Sigmoid colon (tissue), 7 donors: ENCODE results near the gene APOLD1. TPM values are rescaled to one million over a fixed set of nuclear protein-coding genes. Genes with fewer than 3 reads are reported as not detected.
"Not testable (repeated sequence)": the region's sequence is repeated elsewhere in the genome, so short reads cannot be mapped to it uniquely, and the experiment has no call there.

Source experiments
- DNase-seq: peaks from one replicate; pipeline ENCODE4 v3.0.0-alpha.2; 2019
- H3K27ac ChIP-seq, 4 donors: fragments of 200-600 bp; sonication (generic); one replicate each; pipeline ENCODE4 v1.5.1; 2016 to 2019; ENCODE audit warnings: mild to moderate bottlenecking in 1 of 4
- H3K27me3 ChIP-seq, 3 donors: fragments of 200-600 bp; sonication (generic); one replicate each; pipeline ENCODE4 v1.5.1; 2019; ENCODE audit warnings: mild to moderate bottlenecking in 1 of 3
- H3K36me3 ChIP-seq, 4 donors: fragments of 200-600 bp; sonication (generic); one replicate each; pipeline ENCODE4 v1.5.1; 2016 to 2019
- H3K4me1 ChIP-seq, 4 donors: fragments of 200-600 bp; sonication (generic); one replicate each; pipeline ENCODE4 v1.5.1; 2017 to 2019
- H3K4me3 ChIP-seq, 4 donors: fragments of 200-600 bp; sonication (generic); one replicate each; pipeline ENCODE4 v1.5.1; 2017 to 2019; ENCODE audit warnings: mild to moderate bottlenecking in 2 of 4, moderate library complexity in 1 of 4
- H3K9me3 ChIP-seq, 4 donors: fragments of 200-600 bp in 3 of 4; sonication (generic) in 3 of 4; one replicate each; pipeline versions ENCODE4 v1.5.1 to v1.6.1; 2013 to 2019
- EP300 ChIP-seq, 4 donors: sonication (generic); formaldehyde crosslinking; IDR thresholded peaks; one replicate each; pipeline ENCODE4 v1.6.1; 2017; ENCODE audit warnings: antibody characterized with exemption in 4 of 4
- POLR2A ChIP-seq, 2 donors: fragments of 450-650 bp; IDR thresholded peaks; one replicate each; pipeline ENCODE4 v1.6.1; 2016; ENCODE audit warnings: antibody characterized with exemption in 2 of 2, mild to moderate bottlenecking in 2 of 2, moderate library complexity in 2 of 2
- POLR2AphosphoS5 ChIP-seq, 4 donors: sonication (generic); formaldehyde crosslinking; IDR thresholded peaks; one replicate each; pipeline ENCODE4 v1.6.1; 2017; ENCODE audit warnings: antibody characterized with exemption in 4 of 4
- WGBS, 2 donors: extraction: QIAGEN DNeasy Blood & Tissue Kit; methylation state at CpG; one replicate each; pipeline ENCODE4 v1.1.7; 2013; 5-methylcytosine and 5-hydroxymethylcytosine counted together
- intact Hi-C: fragments of 100-400 bp; cut with DNase I; formaldehyde crosslinking; loops from one replicate; pipeline ENCODE4 v1.15.1; 2023
- polyA plus RNA-seq, 3 donors: library from polyadenylated mRNA; stranded (reverse); fragments of 200-250 nt; gene quantifications; one replicate each; pipeline ENCODE4 v1.2.3, GENCODE V29; 2013
- total RNA-seq, 4 donors: library from RNA; depleted of rRNA; stranded (reverse); fragments of >200 nt; gene quantifications; one replicate each; pipeline ENCODE4 v1.1.0, GENCODE V29; 2016
- TF ChIP-seq, protein P1 (sequence below), 4 experiments: fragments of 450-650 bp in 3 of 4; fragments of 200-600 bp in 1 of 4; IDR thresholded peaks; one replicate each; pipeline ENCODE4 v1.5.1; 2016 to 2019; ENCODE audit warnings: antibody characterized with exemption in 4 of 4, mild to moderate bottlenecking in 3 of 4, moderate library complexity in 2 of 4
- donor health status: healthy with polysubstance abuse.
- donor health status: Bipolar disorder and iron deficiency.
- donor health status: healthy.

Gene APOLD1
- total and polyA plus RNA-seq, 7 donors: 0.46 to 24.8 (median 13.9) TPM

DNA sequence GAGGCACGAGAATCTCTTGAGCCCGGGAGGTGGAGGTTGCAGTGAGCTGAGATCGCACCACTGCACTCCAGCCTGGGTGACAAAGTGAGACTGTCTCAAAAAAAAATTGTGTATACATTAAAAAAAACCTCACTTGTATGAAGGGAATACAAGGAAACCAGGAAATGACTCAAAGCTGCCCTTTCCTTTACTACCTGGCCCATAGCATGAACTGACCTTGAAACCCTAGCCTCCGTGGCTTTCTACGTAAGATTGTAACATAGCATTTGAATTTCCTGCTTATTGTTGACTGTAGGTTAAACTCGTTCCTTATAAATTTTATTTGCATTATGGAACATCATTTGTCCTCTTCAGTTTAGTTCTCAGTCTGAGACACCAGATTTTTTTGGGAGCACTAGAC lies 18.6 kb downstream of the APOLD1 start:
- no peaks in the 10 kb centered on the region for H3K27me3 ChIP-seq
- peak overlapping the region in 1 of 4 donors; percentile 18 for H3K27ac ChIP-seq
- 27 to 67% methylated on average over 6 of the region's 6 CpGs for WGBS, 2 donors
- H3K36me3 ChIP-seq: no peaks in the 10 kb centered on the region
- TF ChIP-seq POLR2A (IDR thresholded peaks at IDR 0.05) (no peak), POLR2AphosphoS5 (IDR thresholded peaks at IDR 0.05) (no peak), EP300 (IDR thresholded peaks at IDR 0.05) (no peak)
- TF ChIP-seq, protein P1, sequence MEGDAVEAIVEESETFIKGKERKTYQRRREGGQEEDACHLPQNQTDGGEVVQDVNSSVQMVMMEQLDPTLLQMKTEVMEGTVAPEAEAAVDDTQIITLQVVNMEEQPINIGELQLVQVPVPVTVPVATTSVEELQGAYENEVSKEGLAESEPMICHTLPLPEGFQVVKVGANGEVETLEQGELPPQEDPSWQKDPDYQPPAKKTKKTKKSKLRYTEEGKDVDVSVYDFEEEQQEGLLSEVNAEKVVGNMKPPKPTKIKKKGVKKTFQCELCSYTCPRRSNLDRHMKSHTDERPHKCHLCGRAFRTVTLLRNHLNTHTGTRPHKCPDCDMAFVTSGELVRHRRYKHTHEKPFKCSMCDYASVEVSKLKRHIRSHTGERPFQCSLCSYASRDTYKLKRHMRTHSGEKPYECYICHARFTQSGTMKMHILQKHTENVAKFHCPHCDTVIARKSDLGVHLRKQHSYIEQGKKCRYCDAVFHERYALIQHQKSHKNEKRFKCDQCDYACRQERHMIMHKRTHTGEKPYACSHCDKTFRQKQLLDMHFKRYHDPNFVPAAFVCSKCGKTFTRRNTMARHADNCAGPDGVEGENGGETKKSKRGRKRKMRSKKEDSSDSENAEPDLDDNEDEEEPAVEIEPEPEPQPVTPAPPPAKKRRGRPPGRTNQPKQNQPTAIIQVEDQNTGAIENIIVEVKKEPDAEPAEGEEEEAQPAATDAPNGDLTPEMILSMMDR (IDR thresholded peaks at IDR 0.05): no peak
- intact Hi-C loops: no loop called here
- no peaks in the 10 kb centered on the region for H3K9me3 ChIP-seq
- H3K4me1 ChIP-seq: peaks cover 0 to 9% (median 7%) of the 10 kb centered on the region in 4 donors
- no peak overlapping the region for H3K4me3 ChIP-seq
- DNase-seq: no peak

DNA sequence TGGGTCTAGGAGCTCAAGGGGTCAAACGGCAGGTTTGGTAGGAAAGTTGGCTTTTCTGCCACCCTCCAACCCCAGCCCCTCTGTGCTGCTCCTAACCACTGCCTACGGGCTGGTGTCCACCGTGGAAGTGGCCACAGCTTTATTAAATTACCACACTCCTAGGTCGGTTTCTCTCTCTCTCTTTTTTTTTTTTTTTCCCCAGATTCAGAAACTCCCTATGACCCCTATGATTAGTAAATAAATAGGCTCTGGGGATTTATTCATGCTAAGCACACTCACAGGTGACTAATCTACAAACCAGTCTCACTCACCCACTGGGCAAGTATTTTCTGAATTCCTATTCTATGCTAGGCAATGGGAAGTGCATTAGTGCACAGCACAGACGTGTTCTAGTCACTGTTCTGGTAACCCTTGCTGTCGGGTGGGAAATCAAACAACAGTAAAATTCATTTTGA lies 19.0 kb downstream of the APOLD1 start:
- TF ChIP-seq POLR2AphosphoS5 (IDR thresholded peaks at IDR 0.05) (no peak), EP300 (IDR thresholded peaks at IDR 0.05) (no peak)
- Histone ChIP-seq H3K36me3 (no peaks in the 10 kb centered on the region), H3K4me3 (no peak overlapping the region), H3K9me3 (no peaks in the 10 kb centered on the region), H3K27ac (no peak overlapping the region), H3K27me3 (no peaks in the 10 kb centered on the region), H3K4me1 (peaks cover 0 to 9% (median 7%) of the 10 kb centered on the region in 4 donors)
- 61 to 76% methylated on average over 6 of the region's 6 CpGs for WGBS, 2 donors
- intact Hi-C loops: no loop called here
- DNase-seq: no peak

DNA sequence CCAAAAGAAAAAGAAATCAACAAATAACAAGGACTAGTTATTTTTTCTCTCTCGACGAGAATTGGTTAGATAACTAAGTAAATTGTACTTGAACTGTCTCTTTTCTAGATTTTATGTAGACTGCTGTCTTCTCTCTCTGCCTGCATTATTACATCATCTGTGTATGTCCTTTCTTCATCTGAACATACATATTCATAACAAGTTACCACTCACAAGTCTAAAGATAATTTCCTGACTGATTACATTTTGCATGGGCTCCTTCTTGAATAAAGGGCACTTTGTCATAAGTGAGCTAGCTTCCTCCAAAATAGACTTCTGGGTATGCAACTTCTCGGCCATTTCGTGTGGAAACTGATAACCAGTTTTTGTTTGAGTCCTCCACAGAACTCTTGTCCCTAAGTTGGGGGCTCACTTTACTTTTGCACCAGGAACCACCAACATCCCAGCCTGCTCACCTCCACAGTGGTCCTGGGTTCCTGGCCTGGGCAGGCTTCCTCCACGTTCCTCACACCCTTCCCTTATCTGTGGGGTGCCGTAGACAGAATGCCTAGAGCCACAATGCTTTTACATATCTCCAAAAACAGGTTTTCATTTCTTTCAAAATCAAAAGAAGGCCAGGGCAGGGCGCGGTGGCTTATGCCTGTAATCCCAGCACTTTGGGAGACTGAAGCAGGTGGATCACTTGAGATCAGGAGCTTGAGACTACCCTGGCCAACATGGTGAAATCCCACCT lies 21.5 kb downstream of the APOLD1 start:
- no peaks in the 10 kb centered on the region for H3K27me3 ChIP-seq
- intact Hi-C loops: no loop called here
- TF ChIP-seq POLR2A (IDR thresholded peaks at IDR 0.05): no peak
- TF ChIP-seq, protein P1 (IDR thresholded peaks at IDR 0.05): no peak
- TF ChIP-seq POLR2AphosphoS5 (IDR thresholded peaks at IDR 0.05): no peak
- no peak for TF ChIP-seq EP300 (IDR thresholded peaks at IDR 0.05)
- H3K36me3 ChIP-seq: no peaks in the 10 kb centered on the region
- no peak overlapping the region for H3K4me3 ChIP-seq
- peak overlapping the region; percentile 26 to 79 (median 63) for H3K27ac ChIP-seq
- H3K9me3 ChIP-seq: no peaks in the 10 kb centered on the region
- H3K4me1 ChIP-seq: peaks cover 0 to 9% (median 7%) of the 10 kb centered on the region in 4 donors
- WGBS, 2 donors: 66 to 84% methylated on average over 8 of the region's 8 CpGs
- DNase-seq: no peak

DNA sequence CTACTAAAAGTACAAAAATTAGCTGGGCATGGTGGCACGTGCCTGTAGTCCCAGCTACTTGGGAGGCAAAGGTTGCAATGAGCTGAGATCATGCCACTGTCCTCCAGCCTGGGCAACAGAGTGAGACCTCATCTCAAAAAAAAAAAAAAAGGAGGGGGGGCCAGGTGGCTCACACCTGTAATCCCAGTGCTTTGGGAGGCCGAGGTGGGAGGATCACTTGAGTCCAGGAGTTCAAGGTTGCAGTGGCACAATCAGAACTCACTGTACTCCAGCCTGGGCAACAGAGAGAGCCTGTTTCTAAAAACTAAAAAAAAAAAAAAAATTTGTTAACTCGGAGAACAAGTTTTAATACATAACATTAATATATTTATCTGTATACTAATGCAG lies 22.1 kb downstream of the APOLD1 start:
- intact Hi-C loops: not testable (repeated sequence)

DNA sequence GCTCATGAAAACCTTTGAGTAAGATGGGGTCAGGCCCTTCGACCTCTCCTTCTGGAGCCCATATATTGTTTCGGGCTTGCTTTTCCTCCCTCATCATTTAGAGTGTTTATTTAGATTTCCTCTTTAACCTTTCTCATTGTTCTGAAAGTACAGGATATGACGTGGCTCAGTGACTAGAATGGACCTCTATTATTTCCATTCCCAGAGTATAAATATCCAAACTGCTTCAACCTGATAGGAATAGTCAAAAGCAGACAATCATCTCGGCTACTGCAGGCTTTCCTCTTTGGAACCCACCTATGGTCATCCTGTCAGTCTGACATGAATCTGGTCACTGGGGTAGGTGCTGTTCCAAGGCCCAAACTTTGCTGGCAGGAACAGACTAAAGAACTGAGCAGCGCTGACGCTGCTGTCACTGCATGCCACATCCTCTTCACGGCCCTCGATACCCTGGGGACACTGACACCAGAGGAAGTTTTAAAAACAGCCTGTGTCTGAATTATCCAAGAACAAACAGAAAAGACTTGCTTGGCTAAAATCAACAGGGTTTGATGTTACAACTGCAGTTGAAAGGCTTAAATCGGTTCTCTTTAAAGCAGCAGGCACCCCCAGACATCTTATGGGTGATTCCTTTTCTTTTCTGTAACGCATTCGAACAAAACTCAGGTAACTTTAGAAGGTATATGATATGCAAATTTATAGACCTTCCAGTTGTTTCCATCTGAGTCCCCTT lies 22.7 kb downstream of the APOLD1 start:
- 45 to 81% methylated on average over 11 of the region's 11 CpGs for WGBS, 2 donors
- TF ChIP-seq, protein P1 (IDR thresholded peaks at IDR 0.05): no peak
- TF ChIP-seq POLR2AphosphoS5 (IDR thresholded peaks at IDR 0.05): peak in 1 of 4 donors; percentile 55
- Histone ChIP-seq H3K27me3 (no peaks in the 10 kb centered on the region), H3K4me1 (peaks cover 0 to 9% (median 7%) of the 10 kb centered on the region in 4 donors), H3K36me3 (no peaks in the 10 kb centered on the region), H3K9me3 (no peaks in the 10 kb centered on the region), H3K4me3 (no peak overlapping the region), H3K27ac (peak overlapping the region; percentile 26 to 79 (median 63))
- peak; percentile 71 for DNase-seq
- intact Hi-C loops: no loop called here

More for the DNA sequence above, 22.1 kb downstream of the APOLD1 start:
- DNase-seq, H3K27me3 ChIP-seq, H3K36me3 ChIP-seq, H3K4me1 ChIP-seq, H3K9me3 ChIP-seq, H3K4me3 ChIP-seq: not testable (repeated sequence)
- peak overlapping the region; percentile 26 to 79 (median 63) for H3K27ac ChIP-seq
- 65 to 85% methylated on average over 3 of the region's 3 CpGs for WGBS, 2 donors
